NCI-H1417 treated with DMSO at 0.1 percent for 48 hours (cell line): Measurements from ENCODE around the gene RTL1.

Source experiments
- DNase-seq: peaks from one replicate; lab custom pipeline; 2025; lab: John Stamatoyannopoulos, UW

RTL1 gene

GRCh38 chr14:100851586-100851916 is 52.0 kb downstream of the RTL1 start:
- no peak for DNase-seq

- DNase-seq = no peak
These were observed 52.5 kb downstream of the RTL1 start for GRCh38 chr14:100850841-100851585.

GRCh38 chr14:100849115-100849781 is 54.3 kb downstream of the RTL1 start:
- no peak for DNase-seq

- no peak for DNase-seq
These were observed 57.1 kb downstream of the RTL1 start for GRCh38 chr14:100846309-100846859.

- no peak for DNase-seq
These were observed 58.2 kb downstream of the RTL1 start for GRCh38 chr14:100845341-100845740.

- no peak for DNase-seq
These were observed 58.7 kb downstream of the RTL1 start for GRCh38 chr14:100844846-100845245.

- DNase-seq = no peak
These were observed 59.1 kb downstream of the RTL1 start for GRCh38 chr14:100844421-100844820.

- DNase-seq = no peak
These were observed 59.5 kb downstream of the RTL1 start for GRCh38 chr14:100844082-100844408.

- no peak for DNase-seq
These were observed 60.7 kb downstream of the RTL1 start for GRCh38 chr14:100842799-100843198.

- peak; percentile 96 for DNase-seq
These were observed 61.6 kb downstream of the RTL1 start for GRCh38 chr14:100841761-100842403.

- no peak for DNase-seq
These were observed 62.3 kb downstream of the RTL1 start for GRCh38 chr14:100841066-100841760.

GRCh38 chr14:100840286-100841065 is 63.0 kb downstream of the RTL1 start:
- DNase-seq = no peak

- no peak for DNase-seq
These were observed 63.8 kb downstream of the RTL1 start for GRCh38 chr14:100839681-100840111.

GRCh38 chr14:100839315-100839585 is 64.3 kb downstream of the RTL1 start:
- no peak for DNase-seq

GRCh38 chr14:100838493-100839314 is 64.8 kb downstream of the RTL1 start:
- no peak for DNase-seq

- DNase-seq = no peak
These were observed 65.6 kb downstream of the RTL1 start for GRCh38 chr14:100837805-100838350.

GRCh38 chr14:100836941-100837804 is 66.3 kb downstream of the RTL1 start:
- no peak for DNase-seq

GRCh38 chr14:100836311-100836805 is 67.2 kb downstream of the RTL1 start:
- DNase-seq = no peak

- DNase-seq = no peak
These were observed 67.8 kb downstream of the RTL1 start for GRCh38 chr14:100835548-100836310.
